GM15510 (cell line): Measurements from ENCODE around the gene ZFP69.

Experiments used
- POLR2A ChIP-seq: IDR thresholded peaks from 3 replicates; pipeline ENCODE4 v1.6.1; 2011; ENCODE audit warnings: borderline replicate concordance; ENCODE audit not compliant: insufficient read length; ENCODE audit errors: extremely low read depth

The ZFP69 gene

DNA sequence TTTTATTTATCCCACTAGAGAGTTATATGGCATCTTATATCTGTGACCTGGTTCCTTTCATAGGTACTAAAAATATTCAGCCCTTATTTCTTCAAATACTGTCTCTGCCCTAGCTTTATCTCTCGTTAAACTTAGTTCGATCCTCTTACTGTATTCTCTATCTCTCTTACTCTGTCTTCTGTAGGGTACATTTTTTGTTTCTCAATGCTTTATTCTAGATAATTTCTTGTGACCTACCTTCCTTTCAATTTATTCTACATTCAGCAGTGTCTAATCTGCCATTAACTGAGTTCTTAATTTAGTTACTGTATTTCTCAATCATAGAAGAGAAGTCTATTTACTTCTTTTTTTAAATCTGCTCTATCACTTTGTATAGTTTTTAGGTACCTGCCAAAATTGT is 1.8 kb upstream of the ZFP69 start:
- no peak for TF ChIP-seq POLR2A

DNA sequence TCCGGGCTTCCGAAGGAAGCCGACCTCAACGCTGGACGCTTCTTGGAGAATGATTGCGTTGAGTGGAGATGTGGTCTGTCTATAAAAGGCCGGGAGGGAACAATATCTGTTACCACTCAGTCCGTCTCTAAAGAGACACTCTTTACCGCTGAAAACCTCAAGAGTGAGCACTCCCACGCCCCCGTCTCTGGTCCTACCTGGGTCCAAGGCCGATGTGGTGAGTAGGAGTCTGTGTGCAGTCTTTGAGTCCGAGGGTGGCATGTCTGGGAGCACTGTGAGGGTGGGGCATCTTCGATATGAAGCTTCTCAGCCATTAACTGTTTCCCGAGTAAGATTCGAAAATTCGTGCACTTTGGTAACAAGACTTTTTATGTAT is 576 bp downstream of the ZFP69 start:
- no peak for TF ChIP-seq POLR2A

GRCh38 chr1:40478276-40478675 is 1.2 kb downstream of the ZFP69 start:
- TF ChIP-seq POLR2A: no peak

DNA sequence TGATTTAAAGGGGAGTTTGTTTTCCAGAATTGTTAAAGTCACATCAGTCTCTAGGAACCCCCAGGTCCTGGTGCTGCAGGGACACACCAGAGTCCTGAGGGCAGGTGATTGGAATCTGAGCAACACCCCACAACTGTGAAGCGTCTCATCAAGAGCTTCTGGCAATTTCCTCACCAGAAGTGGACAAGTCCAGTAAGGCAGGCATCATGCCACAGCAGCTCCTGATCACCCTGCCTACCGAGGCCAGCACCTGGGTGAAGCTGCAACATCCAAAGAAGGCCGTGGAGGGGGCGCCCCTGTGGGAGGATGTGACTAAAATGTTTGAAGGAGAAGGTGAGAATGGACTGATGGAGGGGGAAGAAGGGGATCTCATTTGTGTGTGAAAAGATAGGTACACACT is 2.1 kb downstream of the ZFP69 start:
- no peak for TF ChIP-seq POLR2A

DNA sequence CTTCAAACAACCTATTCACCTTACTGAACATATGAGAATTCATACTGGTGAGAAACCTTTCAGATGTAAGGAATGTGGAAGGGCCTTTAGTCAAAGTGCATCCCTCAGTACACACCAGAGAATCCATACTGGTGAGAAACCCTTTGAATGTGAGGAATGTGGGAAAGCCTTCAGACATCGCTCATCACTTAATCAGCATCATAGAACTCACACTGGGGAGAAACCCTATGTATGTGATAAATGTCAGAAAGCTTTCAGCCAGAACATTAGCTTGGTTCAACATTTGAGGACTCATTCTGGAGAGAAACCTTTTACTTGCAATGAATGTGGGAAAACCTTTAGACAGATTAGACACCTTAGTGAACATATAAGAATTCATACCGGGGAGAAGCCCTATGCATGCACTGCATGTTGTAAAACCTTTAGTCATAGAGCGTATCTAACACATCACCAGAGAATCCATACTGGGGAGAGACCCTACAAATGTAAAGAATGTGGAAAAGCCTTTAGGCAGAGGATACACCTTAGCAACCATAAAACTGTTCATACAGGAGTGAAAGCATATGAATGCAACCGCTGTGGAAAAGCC is 18.3 kb downstream of the ZFP69 start:
- no peak for TF ChIP-seq POLR2A

- no peak for TF ChIP-seq POLR2A
Measured at GRCh38 chr1:40507973-40508372, 30.9 kb downstream of the ZFP69 start.

DNA sequence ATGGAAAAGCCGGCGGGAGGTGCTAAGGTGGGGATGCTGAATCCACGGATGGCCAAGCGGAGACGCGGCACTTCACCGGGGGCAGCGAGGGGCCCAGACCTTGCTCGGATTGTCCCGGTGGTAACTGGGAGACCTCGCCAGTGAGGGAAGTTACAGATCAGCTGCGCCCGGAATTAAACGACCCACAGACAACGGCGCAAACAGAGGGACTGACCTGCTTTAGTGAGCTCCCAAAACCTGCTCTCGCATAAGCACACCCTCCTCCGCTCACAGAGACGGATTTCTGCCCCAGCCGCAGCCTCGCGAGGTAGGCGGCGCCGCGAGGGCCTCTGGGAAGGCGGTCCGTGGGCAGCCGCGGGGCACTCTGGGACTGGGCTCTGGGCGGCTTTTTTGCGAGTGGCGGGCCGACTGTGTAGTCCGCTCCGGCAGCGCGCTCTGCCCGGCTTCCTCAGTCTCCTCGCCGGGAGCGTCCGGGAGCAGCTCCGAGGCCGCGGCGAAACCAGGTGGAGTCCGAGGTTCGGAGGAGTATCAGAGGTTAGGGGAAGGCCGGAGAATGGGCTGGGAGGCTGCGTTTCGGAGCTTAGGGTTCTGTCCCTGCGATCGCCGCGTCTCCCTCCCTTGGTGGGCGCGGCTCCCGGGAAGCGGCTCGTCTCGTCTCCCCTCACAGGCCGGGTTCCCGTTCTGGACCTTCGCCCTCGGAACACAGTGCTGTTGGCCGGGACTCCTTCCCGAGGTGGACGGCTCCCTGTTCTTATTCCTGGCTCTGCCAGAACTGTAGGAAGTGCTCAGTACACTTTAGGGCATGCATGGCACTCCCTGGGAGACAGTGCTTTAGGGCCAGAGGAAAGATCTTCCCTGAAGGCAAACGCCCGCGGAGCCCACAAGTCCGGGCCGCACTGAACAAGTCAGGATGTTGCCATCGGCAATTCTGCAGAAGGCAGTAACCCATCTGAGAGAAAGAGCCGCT is 31.6 kb downstream of the ZFP69 start, which contains the start of gene EXO5:
Gene EXO5, plus strand, starts transcription at position 393 of the 967 bp plus-strand sequence. CDS start 5,778 bp downstream, outside the sequence.
- peak; percentile 81 for TF ChIP-seq POLR2A

DNA sequence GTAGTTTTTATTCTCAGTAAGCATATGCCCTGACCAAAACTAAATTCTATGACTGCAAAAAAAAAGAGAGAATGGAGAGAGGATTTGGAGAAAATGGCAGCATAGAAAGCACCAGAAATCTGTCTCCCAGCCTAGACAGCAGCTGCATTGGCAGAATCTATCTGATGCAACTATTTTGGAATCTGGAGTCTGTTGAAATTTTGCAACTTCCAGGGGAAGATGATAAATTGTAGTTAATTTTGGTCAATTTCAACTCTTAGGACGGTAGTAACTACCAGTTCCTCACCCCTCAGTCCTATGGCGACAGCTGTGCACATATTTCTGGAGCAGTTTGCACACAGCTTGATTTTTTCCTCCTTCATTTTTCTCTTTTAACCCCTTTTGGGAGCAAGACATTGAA is 42.4 kb downstream of the ZFP69 start:
- TF ChIP-seq POLR2A: no peak

DNA sequence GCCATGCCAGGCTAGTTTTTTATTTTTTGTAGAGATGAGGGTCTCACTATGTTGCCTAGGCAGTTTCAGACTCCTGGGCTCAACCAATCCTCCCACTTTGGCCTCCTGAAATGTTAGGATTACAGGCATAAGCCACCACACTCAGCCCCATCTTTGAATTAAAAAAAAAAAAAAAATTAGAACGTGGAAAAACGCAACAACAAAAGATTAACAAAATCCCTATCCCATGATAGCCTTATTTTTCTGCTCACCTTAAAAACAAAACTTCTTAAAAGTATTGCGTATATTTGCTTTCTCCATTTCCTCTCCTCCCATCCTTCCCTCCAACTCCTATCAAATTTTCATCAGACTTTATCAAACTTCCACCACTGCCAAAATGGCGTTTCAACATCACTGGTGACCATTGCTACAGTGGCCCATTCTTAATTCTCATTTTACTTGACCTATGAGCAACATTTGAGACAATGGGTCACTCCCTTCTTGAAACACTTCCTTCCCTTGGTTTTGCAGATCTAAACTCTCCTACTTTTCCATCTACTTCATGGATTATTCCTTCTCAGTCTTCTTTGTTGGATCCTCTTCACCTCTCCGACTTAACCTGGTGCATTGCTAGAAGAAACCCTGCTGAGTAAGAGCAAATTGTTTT is 53.8 kb downstream of the ZFP69 start:
- TF ChIP-seq POLR2A: no peak

- peak; percentile 83 for TF ChIP-seq POLR2A
Measured at GRCh38 chr1:40531381-40532061, 54.4 kb downstream of the ZFP69 start, which contains the start of gene ZNF684. ZNF684 (plus strand) TSS chr1:40531637; CDS start chr1:40533167, 1,530 bp downstream.

GRCh38 chr1:40532062-40532389 is 54.9 kb downstream of the ZFP69 start:
- TF ChIP-seq POLR2A: no peak

DNA sequence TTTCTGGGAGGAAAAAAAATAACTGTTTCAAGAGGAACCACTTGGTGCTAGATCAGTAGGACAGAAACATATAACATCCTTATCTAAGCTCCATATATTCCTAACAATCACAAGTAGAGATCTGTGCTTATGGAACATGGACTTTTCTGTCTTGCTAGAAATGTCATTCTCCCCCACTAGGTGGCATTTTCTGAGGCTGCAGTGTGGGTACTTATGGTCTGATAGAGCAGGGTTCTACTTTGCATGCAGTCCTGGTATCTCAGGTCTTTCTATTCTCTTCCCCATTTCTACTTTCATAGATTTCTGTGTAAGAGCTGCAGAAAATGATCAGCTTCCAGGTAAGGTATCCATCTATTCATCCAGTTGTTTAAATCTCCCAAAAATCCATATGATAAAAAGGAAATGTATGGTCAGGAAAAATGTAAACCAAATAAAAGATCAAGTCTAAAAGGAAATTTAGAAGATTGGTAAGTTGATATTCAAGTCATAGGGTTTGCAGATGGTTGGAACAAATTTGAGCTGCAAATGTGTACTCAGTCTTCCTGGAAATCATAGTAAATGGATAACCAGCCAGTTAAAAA is 55.8 kb downstream of the ZFP69 start:
- TF ChIP-seq POLR2A: no peak

DNA sequence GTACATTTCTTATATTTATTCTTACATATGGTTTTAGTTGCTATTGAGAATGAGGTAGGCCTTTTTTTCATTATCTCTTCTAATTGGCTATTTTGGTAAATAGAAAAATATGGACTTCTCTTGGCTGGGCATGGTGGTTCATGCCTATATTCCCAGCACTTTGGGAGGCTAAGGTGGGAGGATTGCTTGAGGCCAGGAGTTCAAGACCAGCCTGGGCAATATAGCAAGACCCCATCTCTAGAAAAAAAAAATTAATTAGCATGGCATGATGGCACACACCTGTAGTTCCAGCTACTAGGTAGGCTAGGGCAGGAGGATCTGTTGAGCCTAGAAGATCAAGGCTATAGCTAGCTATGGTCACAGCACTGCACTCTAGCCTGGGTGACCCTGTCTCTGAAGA is 57.5 kb downstream of the ZFP69 start:
- no peak for TF ChIP-seq POLR2A

DNA sequence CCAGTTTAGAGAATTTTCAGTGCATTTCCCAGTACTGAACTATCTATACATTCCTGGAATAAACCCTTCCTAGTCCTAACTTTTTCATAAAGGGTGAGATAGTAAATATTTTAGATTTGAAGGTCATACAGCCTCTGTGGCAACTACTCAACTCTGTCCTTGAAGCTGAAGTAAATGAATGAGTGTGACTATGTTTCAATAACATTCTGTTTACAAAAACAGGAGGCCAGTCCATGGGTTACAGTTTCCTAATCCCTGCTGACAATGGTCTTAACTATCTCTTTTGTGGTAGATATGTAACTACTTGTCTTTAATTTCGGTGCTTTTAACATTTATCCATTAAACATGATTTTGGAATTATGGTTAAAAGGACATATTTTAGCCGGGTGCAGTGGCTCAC is 58.6 kb downstream of the ZFP69 start:
- TF ChIP-seq POLR2A: no peak
